B cell (primary cell): ENCODE results near the gene UNC13C. TPM values are rescaled to one million over a fixed set of nuclear protein-coding genes. Genes with fewer than 3 reads are reported as not detected.

Source experiments
- ATAC-seq: fragments of 200-7000 bp; cut with Tn5 transposase; one replicate; pipeline ENCODE4 v1.10.0; 2021; ENCODE audit warnings: low read depth, mild to moderate bottlenecking, moderate number of reproducible peaks, moderate library complexity
- CTCF ChIA-PET: fragments of 350-600 bp; sonication (Branson Sonifier 250); formaldehyde crosslinking; loops from one replicate; lab custom pipeline; 2021; ENCODE audit warnings: antibody characterized with exemption, inconsistent platforms; lab: Charles Lee
- POLR2A ChIA-PET: fragments of 350-600 bp; sonication (Branson Sonifier 250); formaldehyde crosslinking; loops from one replicate; lab custom pipeline; 2021; ENCODE audit warnings: antibody characterized with exemption; lab: Charles Lee
- DNase-seq: peaks from one replicate; pipeline ENCODE4 v3.0.0; 2013
- H2AFZ ChIP-seq: 2 replicates; pipeline ENCODE4 v1.6.1; 2012; ENCODE audit warnings: mild to moderate bottlenecking, low read depth, low read length; ENCODE audit not compliant: insufficient read depth, poor library complexity, severe bottlenecking
- H3K27ac ChIP-seq, 2 donors: 1 replicate in 1 of 2; 2 replicates in 1 of 2; pipeline ENCODE4 v1.5.1; 2012 to 2013; ENCODE audit warnings: low read length in 2 of 2, mild to moderate bottlenecking in 2 of 2, moderate library complexity in 1 of 2
- H3K27me3 ChIP-seq, 4 experiments: fragments of 200-600 bp in 1 of 4; sonication (generic) in 1 of 4; replicated peaks in 1 of 4; 1 replicate in 2 of 4; 2 replicates in 2 of 4; pipeline versions ENCODE4 v1.6.1 to v1.7.0; 2013 to 2016; ENCODE audit warnings: low read length in 3 of 4, mild to moderate bottlenecking in 2 of 4, mixed read lengths in 1 of 4, moderate library complexity in 1 of 4; ENCODE audit not compliant: insufficient read depth in 4 of 4, control insufficient read depth in 3 of 4; ENCODE audit errors: control extremely low read depth in 1 of 4
- H3K36me3 ChIP-seq, 2 experiments: replicated peaks in 1 of 2; 1 replicate in 1 of 2; 2 replicates in 1 of 2; pipeline versions ENCODE4 v1.6.1 to v1.7.1; 2013; ENCODE audit warnings: low read length in 1 of 2; ENCODE audit not compliant: insufficient read depth in 2 of 2, control insufficient read depth in 1 of 2; ENCODE audit errors: control extremely low read depth in 1 of 2, extremely low read depth in 1 of 2
- H3K4me1 ChIP-seq, 2 donors: fragments of 200-600 bp in 1 of 2; sonication (generic) in 1 of 2; 1 replicate in 1 of 2; 2 replicates in 1 of 2; pipeline versions ENCODE4 v1.5.1 to v1.6.1; 2013 to 2017; ENCODE audit warnings: low read length in 2 of 2; ENCODE audit not compliant: control insufficient read depth in 2 of 2, insufficient read depth in 2 of 2
- H3K4me2 ChIP-seq: replicated peaks from 2 replicates; pipeline ENCODE3; 2012; ENCODE audit warnings: mild to moderate bottlenecking, low read depth, low read length; ENCODE audit not compliant: poor library complexity, severe bottlenecking
- H3K4me3 ChIP-seq, 5 experiments: fragments of 200-600 bp in 1 of 5; sonication (generic) in 1 of 5; 1 replicate in 3 of 5; 2 replicates in 2 of 5; pipeline versions ENCODE4 v1.5.1 to v1.7.0; 2011 to 2016; ENCODE audit warnings: low read length in 4 of 5, mild to moderate bottlenecking in 4 of 5, low read depth in 2 of 5, control low read depth in 1 of 5, moderate library complexity in 1 of 5; ENCODE audit not compliant: insufficient read depth in 1 of 5; ENCODE audit errors: control extremely low read depth in 1 of 5, extremely low read depth in 1 of 5
- H3K79me2 ChIP-seq: fragments of 200-600 bp; sonication (generic); one replicate; pipeline ENCODE4 v1.6.0; 2016; ENCODE audit warnings: low read length; ENCODE audit not compliant: control insufficient read depth, insufficient read depth
- H3K9ac ChIP-seq: fragments of 200-600 bp; sonication (generic); 2 replicates; pipeline ENCODE4 v1.6.1; 2017; ENCODE audit warnings: mild to moderate bottlenecking, low read length, moderate library complexity
- H3K9me3 ChIP-seq, 3 donors: one replicate each; pipeline versions ENCODE4 v1.6.1 to v1.7.1; 2013; ENCODE audit warnings: low read length in 2 of 3; ENCODE audit not compliant: control insufficient read depth in 2 of 3, insufficient read depth in 1 of 3; ENCODE audit errors: control extremely low read depth in 1 of 3
- H4K20me1 ChIP-seq: 2 replicates; pipeline ENCODE4 v1.6.0; 2012; ENCODE audit warnings: mild to moderate bottlenecking, low read length; ENCODE audit not compliant: insufficient read depth, control insufficient read depth, poor library complexity, severe bottlenecking
- H3K27ac Mint-ChIP-seq: one replicate; pipeline ENCODE4 v1.8.0; 2021; ENCODE audit warnings: mixed read lengths
- H3K27me3 Mint-ChIP-seq: one replicate; pipeline ENCODE4 v1.8.0; 2021; ENCODE audit warnings: mixed read lengths
- H3K4me1 Mint-ChIP-seq: one replicate; pipeline ENCODE4 v1.8.0; 2021; ENCODE audit warnings: mixed read lengths
- H3K4me3 Mint-ChIP-seq: one replicate; pipeline ENCODE4 v1.8.0; 2021; ENCODE audit warnings: mixed read lengths
- H3K9me3 Mint-ChIP-seq: one replicate; pipeline ENCODE4 v1.8.0; 2022; ENCODE audit warnings: mixed read lengths; ENCODE audit not compliant: insufficient read depth
- CTCF ChIP-seq: fragments of 200-600 bp; IDR thresholded peaks from one replicate; pipeline ENCODE4 v1.8.0; 2022; ENCODE audit warnings: antibody characterized with exemption, mild to moderate bottlenecking
- EZH2 ChIP-seq: IDR thresholded peaks from 2 replicates; pipeline ENCODE4 v1.6.1; 2012; ENCODE audit warnings: borderline replicate concordance, low read depth, mild to moderate bottlenecking, moderate library complexity, low read length; ENCODE audit not compliant: insufficient read depth, poor library complexity, severe bottlenecking
- WGBS: methylation state at CpG from one replicate; pipeline ENCODE4 v1.1.5; 2013; ENCODE audit warnings: missing lambda C conversion rate; ENCODE audit not compliant: insufficient coverage; 5-methylcytosine and 5-hydroxymethylcytosine counted together
- intact Hi-C: fragments of 100-400 bp; cut with micrococcal nuclease; formaldehyde crosslinking; loops from one replicate; pipeline ENCODE4 v1.10.0; 2022
- polyA plus RNA-seq: library from polyadenylated mRNA; depleted of rRNA; stranded (reverse); fragments of >200 nt; gene quantifications from 2 replicates; pipeline ENCODE4 v1.2.3, GENCODE V29; 2012
- total RNA-seq, 2 donors: library from RNA; stranded (reverse); fragments of 120-200 nt in 1 of 2; gene quantifications; 1 replicate in 1 of 2; 2 replicates in 1 of 2; pipeline versions ENCODE4 v1.2.3 to v1.2.4, GENCODE V29; 2013 to 2022

The UNC13C gene
- total and polyA plus RNA-seq, 2 donors (not counting 1 experiment from before 2014, with no cell fraction given), result not detected

GRCh38 chr15:54045397-54045796, 67.2 kb downstream of the UNC13C start:
- Histone ChIP-seq H3K4me1 (no peaks in the 10 kb centered on the region), H3K27me3 (no peaks in the 10 kb centered on the region), H4K20me1 (no peaks in the 10 kb centered on the region), H3K4me2 (no peak overlapping the region), H2AFZ (no peak overlapping the region), H3K4me3 (no peak overlapping the region), H3K9ac (no peak overlapping the region), H3K27ac (no peak overlapping the region), H3K79me2 (no peaks in the 10 kb centered on the region), H3K9me3 (peaks cover 0 to 4% (median 0%) of the 10 kb centered on the region in 3 donors), H3K36me3 (no peaks in the 10 kb centered on the region)
- Mint-ChIP-seq H3K27ac (no peak overlapping the region), H3K4me1 (no peaks in the 10 kb centered on the region), H3K27me3 (no peaks in the 10 kb centered on the region), H3K9me3 (no peaks in the 10 kb centered on the region), H3K4me3 (no peak overlapping the region)
- intact Hi-C loops, result no loop called here
- ChIA-PET CTCF (no interaction called here), POLR2A (no interaction called here)
- TF ChIP-seq EZH2 (no peak), CTCF (no peak)
- DNase-seq (no peak), ATAC-seq (no peak)
- WGBS, result no CpG with 5 or more reads among the region's 2 CpGs

- intact Hi-C loops, result no loop called here
- Mint-ChIP-seq H3K9me3 (no peaks in the 10 kb centered on the region), H3K4me1 (no peaks in the 10 kb centered on the region), H3K27me3 (no peaks in the 10 kb centered on the region), H3K27ac (no peak overlapping the region), H3K4me3 (no peak overlapping the region)
- H3K27me3 ChIP-seq, result no peaks in the 10 kb centered on the region
- H3K4me2 ChIP-seq, result no peak overlapping the region
- DNase-seq (no peak), ATAC-seq (no peak)
- H3K4me3 ChIP-seq, result no peak overlapping the region
- no peak overlapping the region for H3K9ac ChIP-seq
- no peaks in the 10 kb centered on the region for H3K79me2 ChIP-seq
- no peaks in the 10 kb centered on the region for H3K36me3 ChIP-seq
- no peaks in the 10 kb centered on the region for H3K4me1 ChIP-seq
- peaks cover 0 to 4% (median 0%) of the 10 kb centered on the region in 3 donors for H3K9me3 ChIP-seq
- CTCF ChIA-PET, result no interaction called here
- H4K20me1 ChIP-seq, result no peaks in the 10 kb centered on the region
- POLR2A ChIA-PET, result no interaction called here
- H3K27ac ChIP-seq, result no peak overlapping the region
- no peak overlapping the region for H2AFZ ChIP-seq
- WGBS, result no CpG with 5 or more reads among the region's 2 CpGs
- TF ChIP-seq EZH2 (no peak), CTCF (no peak)
These were observed 67.9 kb downstream of the UNC13C start for GRCh38 chr15:54046093-54046492.
